CD4-positive, CD25-positive, alpha-beta regulatory T cell (primary cell): ENCODE results near the gene ADARB1. TPM values are rescaled to one million over a fixed set of nuclear protein-coding genes. Genes with fewer than 3 reads are reported as not detected.

Source experiments
- ATAC-seq, 2 donors: fragments of 150-1000 bp; cut with Tn5 transposase; one replicate each; pipeline ENCODE4 v1.10.0; 2021; ENCODE audit warnings: low read depth in 2 of 2, moderate number of reproducible peaks in 2 of 2, moderate library complexity in 1 of 2
- DNase-seq, 3 donors: peaks; one replicate each; pipeline versions ENCODE4 v3.0.0 to v3.0.0-alpha.2; 2012 to 2022; ENCODE audit warnings: mixed read lengths in 1 of 3
- H3K27ac ChIP-seq: one replicate; pipeline ENCODE4 v1.7.0; 2013; ENCODE audit warnings: mild to moderate bottlenecking, low read length; ENCODE audit not compliant: insufficient read depth, poor library complexity, severe bottlenecking
- H3K27me3 ChIP-seq: one replicate; pipeline ENCODE4 v1.7.0; 2013; ENCODE audit warnings: low read length; ENCODE audit not compliant: control insufficient read depth, insufficient read depth
- H3K36me3 ChIP-seq: one replicate; pipeline ENCODE4 v1.7.0; 2013; ENCODE audit warnings: mild to moderate bottlenecking, low read length, moderate library complexity; ENCODE audit not compliant: control insufficient read depth, insufficient read depth
- H3K4me1 ChIP-seq: 2 replicates; pipeline ENCODE4 v1.7.0; 2013; ENCODE audit warnings: mild to moderate bottlenecking, low read length; ENCODE audit not compliant: insufficient read depth, control insufficient read depth, poor library complexity, severe bottlenecking
- H3K4me3 ChIP-seq: one replicate; pipeline ENCODE4 v1.7.0; 2013; ENCODE audit warnings: low read depth, mild to moderate bottlenecking, low read length, moderate library complexity
- H3K9me3 ChIP-seq, 2 experiments: 1 replicate in 1 of 2; 2 replicates in 1 of 2; pipeline ENCODE4 v1.7.0; 2013; ENCODE audit warnings: low read length in 2 of 2, mild to moderate bottlenecking in 1 of 2, moderate library complexity in 1 of 2; ENCODE audit not compliant: control insufficient read depth in 2 of 2
- H3K27ac Mint-ChIP-seq, 3 donors: one replicate each; pipeline ENCODE4 v1.8.0; 2020 to 2022; ENCODE audit warnings: mild to moderate bottlenecking in 3 of 3, mixed read lengths in 3 of 3, moderate library complexity in 2 of 3
- H3K27me3 Mint-ChIP-seq: one replicate; pipeline ENCODE4 v1.8.0; 2022; ENCODE audit warnings: mild to moderate bottlenecking, mixed read lengths
- H3K36me3 Mint-ChIP-seq: one replicate; pipeline ENCODE4 v1.8.0; 2020; ENCODE audit warnings: mixed read lengths
- H3K4me1 Mint-ChIP-seq, 4 donors: one replicate each; pipeline ENCODE4 v1.8.0; 2020 to 2022; ENCODE audit warnings: mixed read lengths in 4 of 4, mild to moderate bottlenecking in 1 of 4
- H3K4me3 Mint-ChIP-seq, 4 donors: one replicate each; pipeline ENCODE4 v1.8.0; 2020 to 2022; ENCODE audit warnings: mild to moderate bottlenecking in 4 of 4, mixed read lengths in 4 of 4, moderate library complexity in 3 of 4
- H3K9me3 Mint-ChIP-seq, 7 donors: one replicate each; pipeline ENCODE4 v1.8.0; 2020 to 2022; ENCODE audit warnings: mixed read lengths in 7 of 7, mild to moderate bottlenecking in 3 of 7, moderate library complexity in 2 of 7
- polyA plus RNA-seq, 4 donors: library from polyadenylated mRNA; unstranded; fragments of 300-500 nt; fragmentation: Illumina TruSeq; gene quantifications; one replicate each; pipeline ENCODE4 v1.2.3, GENCODE V29; 2021
- total RNA-seq: library from RNA; stranded (reverse); gene quantifications from one replicate; pipeline ENCODE4 v1.2.3, GENCODE V29; 2022

The ADARB1 gene
- total and polyA plus RNA-seq, 5 donors from 2014 or later: 2.8 to 52.9 (median 5.6) TPM

DNA sequence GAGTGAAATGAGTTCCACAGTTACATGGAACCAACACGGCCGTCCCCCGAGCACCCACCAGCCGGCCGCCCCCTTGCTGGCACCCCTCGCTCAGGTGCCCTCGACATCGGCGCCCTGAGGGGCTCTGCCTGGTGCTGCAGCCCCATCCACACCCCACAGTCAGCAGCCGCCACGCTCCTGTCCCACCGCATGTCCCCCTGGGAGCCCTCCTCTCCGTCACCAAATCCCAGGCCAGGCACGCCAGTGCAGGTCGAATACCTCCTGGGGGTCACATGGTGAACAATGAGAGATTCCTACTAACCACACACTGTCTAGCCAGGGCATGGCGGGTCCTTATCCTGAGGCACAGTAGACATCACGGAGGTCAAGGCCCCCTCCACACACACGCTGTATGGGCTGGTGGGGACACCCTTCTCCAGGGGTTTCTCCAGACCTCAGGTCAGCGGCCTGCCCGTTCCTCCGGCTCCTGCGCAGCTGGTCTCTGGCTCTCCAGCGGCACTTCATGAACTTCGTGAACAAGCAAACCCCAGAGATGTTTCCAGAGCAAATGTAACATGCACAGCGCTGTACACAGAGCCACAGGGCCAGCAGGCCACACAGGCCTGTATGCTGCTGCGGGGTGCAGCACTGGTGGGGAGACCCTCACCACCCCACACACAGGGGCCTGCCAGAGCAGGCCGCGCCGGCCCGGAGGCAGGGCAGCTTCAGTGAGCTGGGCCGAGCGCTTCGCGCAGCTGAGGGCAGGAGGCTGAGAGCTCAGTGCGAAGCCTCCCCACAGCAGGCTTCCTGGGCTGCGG lies 191.5 kb downstream of the ADARB1 start:
- peaks cover 0 to 2% (median 0%) of the 10 kb centered on the region in 7 donors for H3K9me3 Mint-ChIP-seq
- peaks cover 3 to 8% (median 7%) of the 10 kb centered on the region in 4 donors for H3K4me1 Mint-ChIP-seq
- peak in 1 of 2 donors; percentile 19 for ATAC-seq
- no peak overlapping the region for H3K27ac Mint-ChIP-seq
- H3K36me3 Mint-ChIP-seq: peaks cover 7% of the 10 kb centered on the region
- DNase-seq: no peak
- Histone ChIP-seq H3K9me3 (peaks cover 0 to 6% of the 10 kb centered on the region in 2 experiments), H3K4me3 (no peak overlapping the region), H3K27ac (no peak overlapping the region), H3K4me1 (peaks cover 11% of the 10 kb centered on the region), H3K36me3 (peaks cover 46% of the 10 kb centered on the region), H3K27me3 (no peaks in the 10 kb centered on the region)
- no peaks in the 10 kb centered on the region for H3K27me3 Mint-ChIP-seq
- H3K4me3 Mint-ChIP-seq: no peak overlapping the region

DNA sequence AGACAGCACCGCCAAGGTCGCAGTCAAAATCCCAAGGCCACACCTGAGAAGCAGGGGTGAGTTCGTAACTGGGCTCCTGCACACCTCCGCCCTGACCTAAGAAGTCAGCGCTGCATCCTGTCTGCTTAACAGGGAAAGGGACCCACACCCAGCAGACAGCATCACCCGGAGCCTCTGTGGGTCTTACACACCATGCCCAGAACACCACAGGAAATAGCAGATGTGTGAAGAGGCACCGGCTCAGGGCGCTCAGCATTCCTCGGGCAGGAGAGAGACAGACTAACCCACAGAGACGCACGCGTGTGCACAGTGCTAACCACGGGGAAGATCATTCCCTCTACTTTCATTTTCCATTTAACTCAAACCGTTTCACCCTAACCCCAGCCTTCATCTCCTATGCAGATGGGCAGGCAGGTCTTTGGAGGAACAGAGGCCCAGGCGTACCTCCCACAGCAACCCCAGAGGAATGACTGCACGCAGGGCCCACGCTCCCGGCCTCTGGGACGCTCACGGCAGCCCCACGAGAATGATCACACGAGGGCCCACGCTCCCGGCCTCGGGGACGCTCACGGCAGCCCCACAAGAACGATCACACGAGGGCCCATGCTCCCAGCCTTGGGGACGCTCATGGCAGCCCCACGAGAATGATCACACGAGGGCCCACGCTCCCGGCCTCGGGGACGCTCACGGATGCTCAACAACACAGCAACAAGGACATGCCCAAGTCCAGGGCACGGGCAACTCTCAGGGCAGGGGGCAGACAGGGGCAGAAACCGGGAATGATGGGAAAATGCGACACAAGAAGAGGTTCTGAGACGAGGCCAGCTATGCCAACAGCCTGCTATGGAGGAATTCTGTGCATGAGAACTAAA lies 192.4 kb downstream of the ADARB1 start:
- H3K36me3 Mint-ChIP-seq: peaks cover 7% of the 10 kb centered on the region
- no peak overlapping the region for H3K27ac ChIP-seq
- peaks cover 0 to 7% (median 0%) of the 10 kb centered on the region in 7 donors for H3K9me3 Mint-ChIP-seq
- H3K27me3 ChIP-seq: no peaks in the 10 kb centered on the region
- H3K9me3 ChIP-seq: peaks cover 4 to 14% of the 10 kb centered on the region in 2 experiments
- H3K4me1 Mint-ChIP-seq: peaks cover 5 to 8% (median 7%) of the 10 kb centered on the region in 4 donors
- ATAC-seq (peak in 1 of 2 donors; percentile 54), DNase-seq (peak in 1 of 3 donors; percentile 50)
- H3K27ac Mint-ChIP-seq: peak overlapping the region in 2 of 3 donors; percentile 32 to 75
- H3K36me3 ChIP-seq: peaks cover 55% of the 10 kb centered on the region
- H3K4me1 ChIP-seq: peaks cover 11% of the 10 kb centered on the region
- H3K4me3 ChIP-seq: no peak overlapping the region
- H3K4me3 Mint-ChIP-seq: no peak overlapping the region
- no peaks in the 10 kb centered on the region for H3K27me3 Mint-ChIP-seq

DNA sequence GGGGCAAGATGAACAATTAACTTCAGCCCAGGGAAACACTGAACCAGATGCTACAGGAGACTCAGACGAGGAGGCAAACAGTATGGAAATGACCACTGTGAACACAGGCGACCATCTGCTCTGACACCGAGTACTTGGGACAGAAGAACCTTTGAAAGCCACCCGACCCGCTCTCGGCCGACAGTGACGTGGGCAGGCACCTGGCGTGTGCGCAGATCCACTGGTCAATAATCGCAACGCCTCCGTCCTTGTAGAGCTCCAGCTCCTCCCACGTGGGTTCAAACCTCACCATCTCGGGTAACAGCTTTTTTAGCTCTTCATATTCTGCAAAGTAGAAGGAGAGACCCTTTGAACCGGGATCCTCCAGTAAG lies 193.0 kb downstream of the ADARB1 start:
- Mint-ChIP-seq H3K27ac (peak overlapping the region in 2 of 3 donors; percentile 5 to 15), H3K36me3 (peaks cover 7% of the 10 kb centered on the region), H3K4me1 (peaks cover 5 to 8% (median 7%) of the 10 kb centered on the region in 4 donors), H3K27me3 (no peaks in the 10 kb centered on the region), H3K4me3 (no peak overlapping the region), H3K9me3 (peaks cover 0 to 7% (median 0%) of the 10 kb centered on the region in 7 donors)
- Histone ChIP-seq H3K9me3 (peaks cover 7 to 20% of the 10 kb centered on the region in 2 experiments), H3K27me3 (no peaks in the 10 kb centered on the region), H3K27ac (no peak overlapping the region), H3K36me3 (peaks cover 61% of the 10 kb centered on the region), H3K4me3 (no peak overlapping the region), H3K4me1 (peaks cover 11% of the 10 kb centered on the region)
- DNase-seq (no peak), ATAC-seq (no peak)

DNA sequence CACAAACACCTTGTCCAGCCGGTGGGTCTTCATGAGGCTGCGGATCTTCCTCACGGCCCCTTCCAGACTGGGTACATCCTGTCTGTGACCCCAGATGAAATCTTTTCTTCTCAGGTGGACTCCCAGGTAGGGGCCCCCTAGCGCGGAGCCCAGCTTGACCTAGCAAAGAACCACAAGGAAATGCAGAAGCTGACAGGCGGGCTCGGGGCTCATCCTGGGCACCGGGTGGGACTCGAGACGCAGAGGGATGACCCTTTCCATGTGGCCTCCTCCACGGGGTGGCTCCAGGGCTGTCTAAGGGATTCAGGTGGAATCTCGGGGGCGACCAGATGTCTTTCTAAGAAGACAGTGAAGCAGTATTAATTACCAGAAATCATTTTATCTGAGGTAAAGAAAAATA lies 195.5 kb downstream of the ADARB1 start:
- H3K4me1 ChIP-seq: peaks cover 11% of the 10 kb centered on the region
- H3K36me3 Mint-ChIP-seq: peaks cover 7% of the 10 kb centered on the region
- no peak for DNase-seq
- H3K4me3 ChIP-seq: no peak overlapping the region
- peaks cover 8 to 22% of the 10 kb centered on the region in 2 experiments for H3K9me3 ChIP-seq
- no peak overlapping the region for H3K4me3 Mint-ChIP-seq
- no peak for ATAC-seq
- peaks cover 5 to 8% (median 7%) of the 10 kb centered on the region in 4 donors for H3K4me1 Mint-ChIP-seq
- H3K27ac ChIP-seq: no peak overlapping the region
- no peaks in the 10 kb centered on the region for H3K27me3 ChIP-seq
- no peaks in the 10 kb centered on the region for H3K27me3 Mint-ChIP-seq
- H3K9me3 Mint-ChIP-seq: peaks cover 0 to 7% (median 0%) of the 10 kb centered on the region in 7 donors
- peaks cover 65% of the 10 kb centered on the region for H3K36me3 ChIP-seq
- no peak overlapping the region for H3K27ac Mint-ChIP-seq

DNA sequence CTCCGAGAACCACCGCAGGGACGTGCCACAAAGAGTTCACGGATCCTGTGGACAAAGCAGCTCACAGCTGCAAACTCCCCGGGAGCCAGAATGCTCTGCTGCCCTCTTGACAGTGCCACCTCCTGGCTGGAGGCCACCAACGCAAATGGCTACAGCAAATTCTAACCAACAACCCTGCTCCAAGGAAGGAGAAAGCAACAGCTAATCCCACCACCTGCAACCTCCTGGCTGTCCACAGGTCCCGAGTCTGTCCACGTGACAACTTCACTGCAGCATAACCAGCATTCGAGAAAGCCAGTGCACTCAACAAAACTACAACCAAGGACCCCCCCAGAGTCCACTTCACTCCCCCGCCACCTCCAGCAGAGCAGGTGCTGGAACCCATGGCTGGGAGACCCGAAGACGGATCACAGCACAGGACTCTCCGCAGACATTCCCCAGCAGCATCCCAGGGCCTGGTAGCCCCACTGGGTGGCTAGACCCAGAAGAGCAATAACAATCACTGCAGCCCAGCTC lies 196.0 kb downstream of the ADARB1 start:
- H3K4me3 Mint-ChIP-seq: no peak overlapping the region
- Histone ChIP-seq H3K4me1 (peaks cover 11% of the 10 kb centered on the region), H3K4me3 (no peak overlapping the region), H3K36me3 (peaks cover 63% of the 10 kb centered on the region), H3K27me3 (no peaks in the 10 kb centered on the region), H3K9me3 (peaks cover 8 to 22% of the 10 kb centered on the region in 2 experiments), H3K27ac (no peak overlapping the region)
- H3K36me3 Mint-ChIP-seq: peaks cover 7% of the 10 kb centered on the region
- DNase-seq: no peak
- H3K27ac Mint-ChIP-seq: no peak overlapping the region
- no peak for ATAC-seq
- peaks cover 5 to 9% (median 7%) of the 10 kb centered on the region in 4 donors for H3K4me1 Mint-ChIP-seq
- no peaks in the 10 kb centered on the region for H3K27me3 Mint-ChIP-seq
- H3K9me3 Mint-ChIP-seq: peaks cover 0 to 7% (median 0%) of the 10 kb centered on the region in 7 donors

Other genes with a start within 250 kb of the ADARB1 start
- gene PTTG1IP, start 200.9 kb upstream of the ADARB1 start, total RNA-seq: 98.3 TPM
- 100 to 1,000 TPM in 1 of 4 donors, 10 to 100 TPM in 3; 78.5 to 100 (median 95.1) TPM for gene PTTG1IP, start 200.9 kb upstream of the ADARB1 start, polyA plus RNA-seq
- gene ITGB2, start 153.7 kb upstream of the ADARB1 start, total RNA-seq: 411 TPM
- 100 to 1,000 TPM; 415 to 519 (median 446) TPM for gene ITGB2, start 153.7 kb upstream of the ADARB1 start, polyA plus RNA-seq
- gene SLX9, start 134.6 kb upstream of the ADARB1 start, total RNA-seq: 21.8 TPM
- gene SLX9, start 134.6 kb upstream of the ADARB1 start, polyA plus RNA-seq: 10 to 100 TPM in 3 of 4 donors, 1 to 10 TPM in 1; 7.6 to 12.0 (median 10.0) TPM
- gene POFUT2, start 213.3 kb downstream of the ADARB1 start, total RNA-seq: 55.6 TPM
- gene POFUT2, start 213.3 kb downstream of the ADARB1 start, polyA plus RNA-seq: 1 to 10 TPM; 2.6 to 4.7 (median 3.2) TPM